Tracheal epithelial cell (primary cell): ENCODE data around the gene CNN3. TPM values are rescaled to one million over a fixed set of nuclear protein-coding genes. Genes with fewer than 3 reads are reported as not detected.

Source experiments
- total RNA-seq: library from RNA; depleted of rRNA; stranded (reverse); fragments of >200 nt; gene quantifications from 2 replicates; pipeline ENCODE4 v1.2.1, GENCODE V29; 2014

Gene CNN3
- total RNA-seq: 38.4 and 180 TPM in 2 replicates

DNA sequence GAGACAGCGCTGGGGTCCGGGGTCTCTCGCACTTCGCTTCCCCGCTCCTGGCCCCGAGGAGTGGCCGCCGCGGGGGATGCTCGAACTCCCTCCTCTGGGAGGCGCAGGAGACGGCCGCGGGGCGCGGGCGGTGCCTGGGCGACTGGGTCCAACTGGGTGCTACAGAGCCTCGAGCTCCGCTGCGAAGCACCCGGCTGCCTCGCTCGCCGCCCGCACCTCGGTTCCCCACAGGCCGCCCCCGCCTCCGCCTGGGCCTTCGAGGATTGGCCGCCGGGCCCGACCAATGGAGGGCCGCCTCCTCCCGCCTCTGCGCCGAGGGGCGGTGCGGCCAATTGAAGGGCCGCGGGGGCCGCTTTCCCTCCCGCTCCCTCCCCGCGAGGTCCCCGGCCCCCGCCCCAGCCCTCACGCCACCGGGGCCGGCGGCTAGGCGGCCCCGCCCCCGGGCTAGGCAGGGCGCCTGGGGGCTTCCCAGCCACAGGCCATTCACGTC, at the start of gene CNN3:
Gene CNN3, minus strand, starts transcription at position 196 of the 490 bp plus-strand sequence. CDS start 216 bp downstream, outside the sequence.

Other genes with a start within 250 kb of the CNN3 start
- 7.0 and 9.2 TPM in 2 replicates for gene SLC44A3, start 106.8 kb downstream of the CNN3 start, total RNA-seq
- 0.64 and 1.2 TPM in 2 replicates for gene ALG14, start 145.8 kb upstream of the CNN3 start, total RNA-seq
- 0.21 and 4.1 TPM in 2 replicates for gene TLCD4, start 190.2 kb upstream of the CNN3 start, total RNA-seq